ENCODE results near the gene TEC.

- TF ChIP-seq CTCF (IDR thresholded peaks at IDR 0.05): no peak
- TF ChIP-seq EP300 (IDR thresholded peaks at IDR 0.05): no peak
- TF ChIP-seq POLR2AphosphoS5 (IDR thresholded peaks at IDR 0.05): no peak
These were observed 43.4 kb downstream of the TEC start for GRCh38 chr4:48226199-48226598.
